Osteocyte (in vitro differentiated cells): ENCODE results near the gene LRRFIP1. TPM values are rescaled to one million over a fixed set of nuclear protein-coding genes. Genes with fewer than 3 reads are reported as not detected.

Experiments
- DNase-seq: peaks from one replicate; pipeline ENCODE4 v3.0.0; 2021; ENCODE audit warnings: mixed read lengths; ENCODE audit not compliant: unreplicated experiment; ENCODE audit errors: extremely low spot score
- H3K27ac Mint-ChIP-seq: one replicate; pipeline ENCODE4 v1.8.0; 2021; ENCODE audit warnings: mild to moderate bottlenecking, mixed read lengths; ENCODE audit not compliant: unreplicated experiment
- H3K27me3 Mint-ChIP-seq: one replicate; pipeline ENCODE4 v1.8.0; 2021; ENCODE audit warnings: mixed read lengths; ENCODE audit not compliant: unreplicated experiment
- H3K36me3 Mint-ChIP-seq: one replicate; pipeline ENCODE4 v1.8.0; 2021; ENCODE audit warnings: mixed read lengths; ENCODE audit not compliant: unreplicated experiment
- H3K4me1 Mint-ChIP-seq: one replicate; pipeline ENCODE4 v1.8.0; 2021; ENCODE audit warnings: mixed read lengths; ENCODE audit not compliant: unreplicated experiment
- H3K4me3 Mint-ChIP-seq: one replicate; pipeline ENCODE4 v1.8.0; 2021; ENCODE audit warnings: mild to moderate bottlenecking, moderate library complexity, mixed read lengths; ENCODE audit not compliant: unreplicated experiment
- H3K9me3 Mint-ChIP-seq: one replicate; pipeline ENCODE4 v1.8.0; 2021; ENCODE audit warnings: mixed read lengths; ENCODE audit not compliant: unreplicated experiment
- total RNA-seq: library from RNA; stranded (reverse); gene quantifications from 2 replicates; pipeline ENCODE4 v1.2.1, GENCODE V29; 2021
- TF ChIP-seq, protein P1 (sequence below): fragments of 200-600 bp; sonication (generic); IDR thresholded peaks from 2 replicates; pipeline ENCODE4 v1.5.0; 2021; ENCODE audit warnings: antibody characterized with exemption, mild to moderate bottlenecking, moderate library complexity

The LRRFIP1 gene
- total RNA-seq, 1 donor from 2014 or later: 79.9 TPM

DNA sequence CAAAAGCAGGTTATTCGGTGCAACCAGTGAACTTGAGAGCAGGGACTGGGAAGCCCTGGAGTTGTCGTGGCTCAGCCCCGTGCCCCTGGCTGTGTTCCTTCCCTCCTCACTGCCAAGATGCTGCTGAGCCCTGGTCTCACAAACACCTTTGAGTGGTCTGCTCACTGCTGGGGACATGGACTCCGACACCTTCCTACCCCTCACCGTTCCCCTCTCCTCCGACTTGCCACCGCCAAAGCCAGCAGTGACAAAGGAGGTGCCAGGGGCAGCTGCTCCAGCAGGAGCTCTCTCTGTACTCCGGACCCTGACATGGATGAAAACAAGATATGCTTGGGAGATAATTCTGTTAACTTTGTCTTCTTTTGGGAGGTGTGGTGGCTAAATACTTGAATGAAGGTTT lies 17.9 kb downstream of the LRRFIP1 start:
- DNase-seq: no peak
- H3K36me3 Mint-ChIP-seq: peaks cover 18% of the 10 kb centered on the region
- H3K27ac Mint-ChIP-seq: no peak overlapping the region
- TF ChIP-seq, protein P1, sequence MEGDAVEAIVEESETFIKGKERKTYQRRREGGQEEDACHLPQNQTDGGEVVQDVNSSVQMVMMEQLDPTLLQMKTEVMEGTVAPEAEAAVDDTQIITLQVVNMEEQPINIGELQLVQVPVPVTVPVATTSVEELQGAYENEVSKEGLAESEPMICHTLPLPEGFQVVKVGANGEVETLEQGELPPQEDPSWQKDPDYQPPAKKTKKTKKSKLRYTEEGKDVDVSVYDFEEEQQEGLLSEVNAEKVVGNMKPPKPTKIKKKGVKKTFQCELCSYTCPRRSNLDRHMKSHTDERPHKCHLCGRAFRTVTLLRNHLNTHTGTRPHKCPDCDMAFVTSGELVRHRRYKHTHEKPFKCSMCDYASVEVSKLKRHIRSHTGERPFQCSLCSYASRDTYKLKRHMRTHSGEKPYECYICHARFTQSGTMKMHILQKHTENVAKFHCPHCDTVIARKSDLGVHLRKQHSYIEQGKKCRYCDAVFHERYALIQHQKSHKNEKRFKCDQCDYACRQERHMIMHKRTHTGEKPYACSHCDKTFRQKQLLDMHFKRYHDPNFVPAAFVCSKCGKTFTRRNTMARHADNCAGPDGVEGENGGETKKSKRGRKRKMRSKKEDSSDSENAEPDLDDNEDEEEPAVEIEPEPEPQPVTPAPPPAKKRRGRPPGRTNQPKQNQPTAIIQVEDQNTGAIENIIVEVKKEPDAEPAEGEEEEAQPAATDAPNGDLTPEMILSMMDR: no peak
- no peak overlapping the region for H3K4me3 Mint-ChIP-seq
- no peaks in the 10 kb centered on the region for H3K9me3 Mint-ChIP-seq
- H3K4me1 Mint-ChIP-seq: peaks cover 9% of the 10 kb centered on the region
- H3K27me3 Mint-ChIP-seq: no peaks in the 10 kb centered on the region

DNA sequence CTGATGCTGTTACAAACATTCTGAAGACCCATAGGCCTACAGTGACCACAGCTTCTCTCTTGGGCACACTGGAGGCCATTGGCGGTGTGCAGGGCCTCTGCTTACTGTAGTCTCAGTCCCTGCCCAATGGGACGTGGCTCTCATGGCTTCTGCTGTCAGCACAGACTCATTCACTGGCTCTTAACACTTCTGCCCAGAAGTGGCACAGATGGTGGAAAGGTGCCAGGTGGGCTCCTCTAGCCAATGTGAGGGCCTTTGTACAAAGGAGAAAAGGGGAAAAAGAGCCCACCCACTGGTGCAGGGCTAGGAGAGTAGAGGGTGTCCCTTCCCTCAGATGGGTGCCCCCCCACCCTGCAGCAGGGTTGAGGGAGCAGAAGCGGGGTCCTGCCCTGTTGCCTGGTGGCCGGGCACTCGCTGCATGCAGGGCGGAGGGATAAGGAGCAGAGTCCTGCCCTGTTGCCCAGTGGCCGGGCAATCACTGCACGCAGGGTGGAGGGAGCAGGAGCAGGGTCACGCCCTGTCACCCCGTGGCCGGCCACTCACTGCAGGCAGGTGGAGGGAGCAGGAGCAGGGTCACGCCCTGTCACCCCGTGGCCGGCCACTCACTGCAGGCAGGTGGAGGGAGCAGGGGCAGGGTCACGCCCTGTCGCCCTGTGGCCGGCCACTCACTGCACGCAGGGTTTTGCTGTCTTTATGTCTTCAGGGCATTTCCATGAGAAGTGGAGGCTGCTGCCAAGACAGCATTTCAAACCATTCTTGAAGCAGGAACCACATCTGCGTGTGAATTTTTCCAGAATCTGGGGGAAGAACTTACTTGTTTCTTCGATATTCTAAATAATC lies 20.0 kb downstream of the LRRFIP1 start:
- Mint-ChIP-seq H3K36me3 (peaks cover 29% of the 10 kb centered on the region), H3K4me1 (peaks cover 9% of the 10 kb centered on the region), H3K9me3 (no peaks in the 10 kb centered on the region), H3K27me3 (no peaks in the 10 kb centered on the region), H3K4me3 (no peak overlapping the region), H3K27ac (no peak overlapping the region)
- TF ChIP-seq, protein P1: no peak
- no peak for DNase-seq

DNA sequence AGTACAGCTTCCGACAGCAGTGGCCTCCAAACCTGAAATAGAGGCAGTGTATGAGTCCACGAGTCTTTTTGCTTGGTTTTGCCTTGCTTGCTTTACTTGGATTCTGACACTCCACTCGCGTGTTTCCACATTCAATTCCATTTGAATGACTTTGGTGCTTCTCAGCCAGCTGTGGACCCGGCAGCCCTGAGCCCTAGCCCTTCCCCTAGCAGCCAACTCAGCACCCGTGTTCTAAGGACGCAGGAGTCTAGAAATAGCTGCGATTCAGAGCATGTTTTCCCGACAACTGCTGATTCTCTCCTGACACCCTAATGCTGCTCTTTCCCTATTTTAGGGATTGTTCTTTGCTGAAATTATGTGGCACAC lies 20.6 kb downstream of the LRRFIP1 start:
- peaks cover 9% of the 10 kb centered on the region for H3K4me1 Mint-ChIP-seq
- H3K27me3 Mint-ChIP-seq: no peaks in the 10 kb centered on the region
- no peak for DNase-seq
- TF ChIP-seq, protein P1: no peak
- H3K9me3 Mint-ChIP-seq: peaks cover 2% of the 10 kb centered on the region
- no peak overlapping the region for H3K4me3 Mint-ChIP-seq
- no peak overlapping the region for H3K27ac Mint-ChIP-seq
- H3K36me3 Mint-ChIP-seq: peaks cover 31% of the 10 kb centered on the region

DNA sequence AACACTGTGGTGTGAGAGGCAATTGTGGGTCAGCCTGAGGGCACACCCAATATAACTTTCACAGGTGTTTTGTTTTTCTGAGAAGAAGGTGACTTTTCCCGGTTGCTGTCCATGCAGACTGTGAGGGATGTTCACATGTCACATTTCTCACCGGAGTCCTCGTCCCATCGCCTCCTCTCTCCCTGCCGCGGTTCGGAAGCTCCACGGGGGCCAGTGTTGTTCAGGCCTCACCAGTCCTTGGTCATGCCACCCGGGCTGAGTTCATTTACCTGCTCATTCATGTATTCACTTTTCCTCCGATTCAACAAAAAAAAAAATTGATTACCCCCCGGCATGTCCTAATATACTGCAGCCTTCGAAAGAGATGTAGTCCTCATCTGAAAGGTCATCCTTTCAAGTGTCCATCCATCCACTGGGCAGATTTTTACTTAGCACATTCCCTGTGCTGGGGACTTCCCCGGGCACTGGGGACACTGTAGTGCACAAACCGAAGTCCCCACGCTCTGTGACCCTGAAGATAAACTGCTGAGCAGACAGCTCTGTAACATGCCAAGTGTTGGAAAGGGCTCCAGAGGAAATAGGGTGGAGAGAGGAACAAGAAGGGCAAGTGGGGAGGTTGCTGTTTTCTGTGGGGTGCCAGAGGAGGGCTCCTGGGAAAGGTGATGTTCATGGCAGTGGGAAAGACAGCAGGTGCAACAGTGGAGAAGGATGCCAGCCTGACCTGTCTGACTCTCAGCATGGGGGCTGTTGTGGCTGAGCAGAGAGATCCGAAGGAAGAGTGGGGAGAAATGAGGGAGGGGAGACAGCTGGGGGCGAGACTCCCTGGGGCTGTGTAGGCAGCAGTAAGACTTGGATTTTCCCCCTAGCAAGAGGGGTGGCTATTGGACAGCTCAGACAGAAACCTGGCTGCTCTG lies 22.4 kb downstream of the LRRFIP1 start:
- TF ChIP-seq, protein P1: no peak
- H3K4me1 Mint-ChIP-seq: peaks cover 14% of the 10 kb centered on the region
- peaks cover 33% of the 10 kb centered on the region for H3K36me3 Mint-ChIP-seq
- no peak for DNase-seq
- no peak overlapping the region for H3K4me3 Mint-ChIP-seq
- H3K9me3 Mint-ChIP-seq: peaks cover 4% of the 10 kb centered on the region
- H3K27me3 Mint-ChIP-seq: no peaks in the 10 kb centered on the region
- H3K27ac Mint-ChIP-seq: no peak overlapping the region

DNA sequence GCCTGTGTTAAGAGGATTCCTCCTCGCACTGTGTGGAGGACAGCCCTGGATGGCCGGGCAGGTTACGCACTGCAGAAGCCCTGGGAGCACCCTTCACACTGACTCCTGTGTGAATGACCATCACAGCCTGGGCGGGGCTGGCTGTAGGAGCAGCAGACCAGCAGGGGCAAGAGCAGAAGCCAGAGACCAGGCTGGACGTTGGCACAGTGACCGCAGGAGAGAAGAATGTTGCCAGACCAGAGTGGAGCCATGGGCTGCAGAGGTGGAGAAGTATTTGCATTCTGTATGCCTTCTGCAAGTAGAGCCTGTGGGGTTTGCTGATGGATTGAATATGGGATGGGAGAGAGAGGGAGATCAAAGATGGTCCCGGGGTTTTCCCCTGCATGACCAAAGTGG lies 23.1 kb downstream of the LRRFIP1 start:
- no peak overlapping the region for H3K27ac Mint-ChIP-seq
- H3K27me3 Mint-ChIP-seq: no peaks in the 10 kb centered on the region
- H3K36me3 Mint-ChIP-seq: peaks cover 27% of the 10 kb centered on the region
- H3K4me1 Mint-ChIP-seq: peaks cover 14% of the 10 kb centered on the region
- DNase-seq: no peak
- H3K4me3 Mint-ChIP-seq: no peak overlapping the region
- TF ChIP-seq, protein P1: no peak
- H3K9me3 Mint-ChIP-seq: peaks cover 4% of the 10 kb centered on the region
